Mesenchymal stem cell (in vitro differentiated cells and primary cell): Measurements from ENCODE around the gene TMEM95.
A peak's percentile ranks its signal among the peaks of the same experiment; 100 is the strongest.

Experiments
- DNase-seq: peaks from one replicate; pipeline ENCODE4 v3.0.0-alpha.2; 2013
- H2AFZ ChIP-seq: one replicate; pipeline ENCODE4 v1.6.1; 2013; ENCODE audit warnings: low read depth, mild to moderate bottlenecking, control low read depth, inconsistent platforms, low read length, moderate library complexity
- H2AK5ac ChIP-seq: 2 replicates; pipeline ENCODE4 v1.6.1; 2013; ENCODE audit warnings: low read length, moderate library complexity, mild to moderate bottlenecking, inconsistent platforms; ENCODE audit not compliant: severe bottlenecking
- H2BK120ac ChIP-seq: one replicate; pipeline ENCODE4 v1.6.1; 2013; ENCODE audit warnings: low read depth, mild to moderate bottlenecking, inconsistent platforms, low read length, moderate library complexity
- H2BK12ac ChIP-seq, 2 experiments: one replicate each; pipeline ENCODE4 v1.6.1; 2013; ENCODE audit warnings: inconsistent platforms in 2 of 2, low read length in 2 of 2, mild to moderate bottlenecking in 2 of 2, moderate library complexity in 2 of 2, control low read depth in 1 of 2
- H2BK15ac ChIP-seq: one replicate; pipeline ENCODE4 v1.6.1; 2013; ENCODE audit warnings: mild to moderate bottlenecking, low read depth, inconsistent platforms; ENCODE audit not compliant: poor library complexity, severe bottlenecking
- H2BK5ac ChIP-seq: 2 replicates; pipeline ENCODE4 v1.6.1; 2013; ENCODE audit warnings: low read depth, mild to moderate bottlenecking, low read length, control low read depth, inconsistent platforms; ENCODE audit not compliant: poor library complexity, severe bottlenecking
- H3K14ac ChIP-seq, 2 experiments: one replicate each; pipeline ENCODE4 v1.6.1; 2013; ENCODE audit warnings: inconsistent platforms in 2 of 2, low read length in 2 of 2, control low read depth in 1 of 2, mild to moderate bottlenecking in 1 of 2, moderate library complexity in 1 of 2
- H3K18ac ChIP-seq, 2 experiments: one replicate each; pipeline ENCODE4 v1.6.1; 2013; ENCODE audit warnings: inconsistent platforms in 2 of 2, low read length in 2 of 2, control low read depth in 1 of 2, low read depth in 1 of 2, mild to moderate bottlenecking in 1 of 2
- H3K23ac ChIP-seq, 2 experiments: one replicate each; pipeline ENCODE4 v1.6.1; 2013; ENCODE audit warnings: inconsistent platforms in 2 of 2, low read length in 2 of 2, mild to moderate bottlenecking in 2 of 2, moderate library complexity in 2 of 2, control low read depth in 1 of 2
- H3K27ac ChIP-seq: 2 replicates; pipeline ENCODE4 v1.5.1; 2013; ENCODE audit warnings: mild to moderate bottlenecking, moderate library complexity, low read length, control low read depth, inconsistent platforms; ENCODE audit not compliant: poor library complexity, severe bottlenecking
- H3K27me3 ChIP-seq, 2 experiments: 2 replicates each; pipeline versions ENCODE4 v1.6.1 to v1.7.0; 2013; ENCODE audit warnings: low read length in 2 of 2, mild to moderate bottlenecking in 2 of 2, moderate library complexity in 2 of 2, control low read depth in 1 of 2, inconsistent platforms in 1 of 2; ENCODE audit not compliant: control insufficient read depth in 1 of 2, insufficient read depth in 1 of 2
- H3K36me3 ChIP-seq, 2 experiments: 2 replicates each; pipeline versions ENCODE4 v1.6.1 to v1.7.0; 2013; ENCODE audit warnings: low read length in 2 of 2, control low read depth in 1 of 2, inconsistent platforms in 1 of 2, low read depth in 1 of 2, mild to moderate bottlenecking in 1 of 2; ENCODE audit not compliant: insufficient read depth in 2 of 2, control insufficient read depth in 1 of 2
- H3K4ac ChIP-seq, 2 experiments: one replicate each; pipeline ENCODE4 v1.6.1; 2013; ENCODE audit warnings: inconsistent platforms in 2 of 2, low read length in 2 of 2, mild to moderate bottlenecking in 2 of 2, moderate library complexity in 2 of 2, control low read depth in 1 of 2, low read depth in 1 of 2
- H3K4me1 ChIP-seq: 2 replicates; pipeline ENCODE4 v1.6.1; 2013; ENCODE audit warnings: low read depth, low read length, control low read depth; ENCODE audit not compliant: control insufficient read depth, insufficient read depth
- H3K4me2 ChIP-seq: 2 replicates; pipeline ENCODE4 v1.6.1; 2013; ENCODE audit warnings: low read length, mild to moderate bottlenecking, inconsistent platforms; ENCODE audit not compliant: poor library complexity, severe bottlenecking
- H3K4me3 ChIP-seq, 2 experiments: 2 replicates each; pipeline versions ENCODE4 v1.5.1 to v1.7.0; 2013; ENCODE audit warnings: low read length in 2 of 2, mild to moderate bottlenecking in 2 of 2, control low read depth in 1 of 2, low read depth in 1 of 2; ENCODE audit not compliant: insufficient read depth in 1 of 2
- H3K79me1 ChIP-seq: replicated peaks from 2 replicates; pipeline ENCODE4 v1.6.1; 2013; ENCODE audit warnings: mild to moderate bottlenecking, control low read depth, low read length, inconsistent platforms; ENCODE audit not compliant: poor library complexity, severe bottlenecking
- H3K9ac ChIP-seq: 2 replicates; pipeline ENCODE4 v1.7.0; 2013; ENCODE audit warnings: mild to moderate bottlenecking, low read length, moderate library complexity
- H3K9me3 ChIP-seq: 2 replicates; pipeline ENCODE4 v1.7.0; 2013; ENCODE audit warnings: mild to moderate bottlenecking, low read length; ENCODE audit not compliant: control insufficient read depth
- H4K8ac ChIP-seq: one replicate; pipeline ENCODE4 v1.6.1; 2013; ENCODE audit warnings: inconsistent platforms, mild to moderate bottlenecking, low read length, moderate library complexity
- H4K91ac ChIP-seq: one replicate; pipeline ENCODE4 v1.6.1; 2013; ENCODE audit warnings: mild to moderate bottlenecking, low read length, inconsistent platforms
- WGBS: methylation state at CpG from one replicate; pipeline ENCODE4 v1.1.7; 2013; ENCODE audit warnings: mixed read lengths; 5-methylcytosine and 5-hydroxymethylcytosine counted together

TMEM95 gene

GRCh38 chr17:7328840-7329373 is 26.0 kb upstream of the TMEM95 start, which contains the start of gene NEURL4:
TSS of gene NEURL4 (minus strand) at chr17:7329335. CDS start at chr17:7329312, 23 bp downstream.
- Histone ChIP-seq H4K91ac (peak within 1 kb of the TSS; percentile 91), H2BK120ac (no peak within 1 kb of the TSS), H3K18ac (peak within 1 kb of the TSS; percentile 64 to 91), H3K27ac (peak within 1 kb of the TSS; percentile 88), H3K4me1 (peaks cover 19% of the 10 kb centered on the region), H2AK5ac (no peak within 1 kb of the TSS), H4K8ac (peak within 1 kb of the TSS; percentile 90), H3K79me1 (peaks cover 29% of the 10 kb centered on the region), H3K14ac (peak within 1 kb of the TSS in 1 of 2 experiments; percentile 46), H3K23ac (no peak within 1 kb of the TSS), H2BK15ac (peak within 1 kb of the TSS; percentile 50), H3K9me3 (no peaks in the 10 kb centered on the region), H3K4me2 (peak within 1 kb of the TSS; percentile 97), H2AFZ (peak within 1 kb of the TSS; percentile 79), H3K27me3 (no peaks in the 10 kb centered on the region), H3K4me3 (peak within 1 kb of the TSS; percentile 76 to 100), H3K9ac (peak within 1 kb of the TSS; percentile 93), H2BK12ac (peak within 1 kb of the TSS in 1 of 2 experiments; percentile 75), H3K4ac (peak within 1 kb of the TSS in 1 of 2 experiments; percentile 81), H2BK5ac (peak within 1 kb of the TSS; percentile 48), H3K36me3 (peaks cover 28 to 32% of the 10 kb centered on the region in 2 experiments)
- DNase-seq: peak; percentile 59
- WGBS: under 1% methylated on average over 34 of the region's 50 CpGs

DNA sequence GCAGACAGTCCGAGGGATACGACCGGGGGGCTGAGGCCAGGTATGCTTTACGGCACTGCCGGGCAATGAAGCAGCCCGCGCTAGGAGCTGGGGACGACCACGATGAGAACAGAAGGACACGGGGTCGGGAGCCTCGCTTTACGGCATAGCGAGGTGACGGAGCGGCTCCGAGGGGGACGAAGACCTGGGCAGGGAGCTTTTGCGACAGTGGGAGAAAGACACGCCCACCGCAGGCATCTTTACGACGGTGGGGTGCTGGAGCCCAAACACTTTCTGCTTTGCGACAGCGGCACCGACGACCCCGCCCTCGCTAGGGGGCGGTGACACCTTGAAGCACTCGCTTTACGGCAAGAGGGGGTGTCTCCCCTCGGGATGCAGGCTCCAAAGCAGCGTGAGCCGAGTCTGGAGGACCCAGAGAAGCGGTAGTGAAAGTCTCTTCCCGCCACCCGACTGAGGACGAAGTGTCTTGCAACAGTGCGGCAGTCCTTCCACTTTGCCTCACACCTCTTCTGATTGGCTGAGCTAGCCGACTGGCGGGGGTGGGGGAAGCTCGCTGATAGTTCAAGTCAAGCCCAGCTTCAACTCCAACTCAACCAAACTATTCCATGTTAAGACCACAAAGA is 25.5 kb upstream of the TMEM95 start:
- under 1% methylated on average over 43 of the region's 43 CpGs for WGBS
- H4K8ac ChIP-seq: peak overlapping the region; percentile 64
- no peak overlapping the region for H2BK120ac ChIP-seq
- peak overlapping the region; percentile 64 to 91 for H3K18ac ChIP-seq
- H2BK5ac ChIP-seq: peak overlapping the region; percentile 48
- H3K36me3 ChIP-seq: peaks cover 22 to 26% of the 10 kb centered on the region in 2 experiments
- peaks cover 28% of the 10 kb centered on the region for H3K79me1 ChIP-seq
- no peak overlapping the region for H2AK5ac ChIP-seq
- peak overlapping the region in 1 of 2 experiments; percentile 75 for H2BK12ac ChIP-seq
- H2AFZ ChIP-seq: peak overlapping the region; percentile 79
- H3K27me3 ChIP-seq: peaks cover under 1 to 1% of the 10 kb centered on the region in 2 experiments
- H3K4me2 ChIP-seq: peak overlapping the region; percentile 97
- H3K9me3 ChIP-seq: no peaks in the 10 kb centered on the region
- peaks cover 19% of the 10 kb centered on the region for H3K4me1 ChIP-seq
- H3K9ac ChIP-seq: peak overlapping the region; percentile 93
- H2BK15ac ChIP-seq: peak overlapping the region; percentile 50
- peak overlapping the region; percentile 88 for H3K27ac ChIP-seq
- no peak overlapping the region for H3K14ac ChIP-seq
- H4K91ac ChIP-seq: peak overlapping the region; percentile 91
- peak; percentile 99 for DNase-seq
- H3K4ac ChIP-seq: peak overlapping the region in 1 of 2 experiments; percentile 81
- H3K4me3 ChIP-seq: peak overlapping the region; percentile 76 to 100
- H3K23ac ChIP-seq: no peak overlapping the region

GRCh38 chr17:7329997-7330637 is 24.8 kb upstream of the TMEM95 start:
- peak overlapping the region; percentile 26 for H2BK15ac ChIP-seq
- H3K27ac ChIP-seq: peak overlapping the region; percentile 88
- no peak overlapping the region for H2AK5ac ChIP-seq
- no peak overlapping the region for H2BK5ac ChIP-seq
- peak overlapping the region in 1 of 2 experiments; percentile 57 for H2BK12ac ChIP-seq
- no peaks in the 10 kb centered on the region for H3K9me3 ChIP-seq
- H3K27me3 ChIP-seq: peaks cover 6 to 8% of the 10 kb centered on the region in 2 experiments
- WGBS: 5% methylated on average over 34 of the region's 34 CpGs
- H2BK120ac ChIP-seq: no peak overlapping the region
- H3K36me3 ChIP-seq: peaks cover 17 to 20% of the 10 kb centered on the region in 2 experiments
- peak overlapping the region; percentile 46 to 64 for H3K18ac ChIP-seq
- peak overlapping the region; percentile 93 for H3K9ac ChIP-seq
- peaks cover 19% of the 10 kb centered on the region for H3K4me1 ChIP-seq
- peaks cover 24% of the 10 kb centered on the region for H3K79me1 ChIP-seq
- H3K14ac ChIP-seq: no peak overlapping the region
- peak; percentile 93 for DNase-seq
- H3K4me3 ChIP-seq: peak overlapping the region; percentile 76 to 100
- H4K8ac ChIP-seq: peak overlapping the region; percentile 64
- peak overlapping the region; percentile 15 to 76 for H3K4ac ChIP-seq
- H2AFZ ChIP-seq: peak overlapping the region; percentile 79
- peak overlapping the region; percentile 25 for H4K91ac ChIP-seq
- no peak overlapping the region for H3K23ac ChIP-seq
- H3K4me2 ChIP-seq: peak overlapping the region; percentile 97

DNA sequence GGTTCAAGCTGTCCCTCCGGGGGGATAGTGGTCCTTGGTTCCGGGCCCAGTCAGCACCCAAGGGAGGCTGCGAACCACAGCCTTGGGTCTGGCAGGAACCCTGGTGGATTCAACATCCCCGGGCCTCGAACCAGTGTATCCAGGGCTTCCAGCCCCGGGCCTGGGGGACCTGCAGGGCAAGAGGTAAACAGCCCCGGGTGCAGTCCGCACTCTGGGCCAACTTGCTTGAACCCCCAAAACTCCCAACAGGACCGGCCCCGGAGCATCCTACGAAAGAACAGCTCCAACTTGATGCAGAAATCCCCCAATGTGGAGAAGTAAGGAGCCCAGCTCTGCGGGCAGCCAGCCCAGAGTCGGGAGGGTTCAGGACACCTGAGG is 24.3 kb upstream of the TMEM95 start:
- H2BK5ac ChIP-seq: no peak overlapping the region

More for the DNA sequence above, 24.3 kb upstream of the TMEM95 start:
- peaks cover 9 to 13% of the 10 kb centered on the region in 2 experiments for H3K27me3 ChIP-seq
- DNase-seq: no peak
- H3K4me3 ChIP-seq: peak overlapping the region in 1 of 2 experiments; percentile 100
- H3K14ac ChIP-seq: no peak overlapping the region
- H3K79me1 ChIP-seq: peaks cover 22% of the 10 kb centered on the region
- H4K91ac ChIP-seq: peak overlapping the region; percentile 65
- no peaks in the 10 kb centered on the region for H3K9me3 ChIP-seq
- peak overlapping the region in 1 of 2 experiments; percentile 46 for H3K18ac ChIP-seq
- H4K8ac ChIP-seq: peak overlapping the region; percentile 54
- no peak overlapping the region for H2AK5ac ChIP-seq
- H2BK120ac ChIP-seq: no peak overlapping the region
- H2BK15ac ChIP-seq: peak overlapping the region; percentile 26
- peak overlapping the region in 1 of 2 experiments; percentile 57 for H2BK12ac ChIP-seq
- 90% methylated on average over 13 of the region's 13 CpGs for WGBS
- peak overlapping the region; percentile 97 for H3K4me2 ChIP-seq
- H3K9ac ChIP-seq: peak overlapping the region; percentile 93
- peak overlapping the region; percentile 15 to 76 for H3K4ac ChIP-seq
- H3K36me3 ChIP-seq: peaks cover 12 to 15% of the 10 kb centered on the region in 2 experiments
- H3K27ac ChIP-seq: peak overlapping the region; percentile 6
- peak overlapping the region; percentile 48 for H2AFZ ChIP-seq
- peaks cover 19% of the 10 kb centered on the region for H3K4me1 ChIP-seq
- H3K23ac ChIP-seq: no peak overlapping the region
